LNCAP (cell line): Measurements from ENCODE around the gene ZP1.

Experiments
- CTCF ChIP-seq: fragments of 450-650 bp; IDR thresholded peaks from 2 replicates; pipeline ENCODE4 v1.5.1; 2017; ENCODE audit warnings: mild to moderate bottlenecking

ZP1 gene

GRCh38 chr11:60848714-60849151, 18.6 kb upstream of the ZP1 start:
- TF ChIP-seq CTCF, result no peak

GRCh38 chr11:60849641-60850520, 17.5 kb upstream of the ZP1 start:
- TF ChIP-seq CTCF, result no peak

- no peak for TF ChIP-seq CTCF
Observed at GRCh38 chr11:60851327-60852104, 15.8 kb upstream of the ZP1 start.

GRCh38 chr11:60852117-60852981, 15.0 kb upstream of the ZP1 start:
- TF ChIP-seq CTCF, result no peak

GRCh38 chr11:60852982-60853950, 14.1 kb upstream of the ZP1 start:
- no peak for TF ChIP-seq CTCF

GRCh38 chr11:60854140-60854846, 13.0 kb upstream of the ZP1 start:
- no peak for TF ChIP-seq CTCF
